K562 (cell line): ENCODE measurements around the gene SESN3. TPM values are rescaled to one million over a fixed set of nuclear protein-coding genes. Genes with fewer than 3 reads are reported as not detected.

ENCODE experiments used
- ADNP ChIP-seq: fragments of 200-800 bp; sonication (Bioruptor generic); IDR thresholded peaks from 2 replicates; pipeline ENCODE4 v1.6.1; 2016; ENCODE audit warnings: missing genetic modification characterization, missing compliant biosample characterization
- BCLAF1 ChIP-seq, 2 experiments: fragments of 450-650 bp in 1 of 2; IDR thresholded peaks; 2 replicates each; pipeline ENCODE4 v1.6.1; 2011 to 2017; ENCODE audit warnings: low read depth in 2 of 2, antibody characterized with exemption in 1 of 2, borderline replicate concordance in 1 of 2, low read length in 1 of 2, mild to moderate bottlenecking in 1 of 2, mixed read lengths in 1 of 2; ENCODE audit not compliant: control insufficient read depth in 1 of 2
- E2F8 ChIP-seq: fragments of 450-650 bp; IDR thresholded peaks from 2 replicates; pipeline ENCODE4 v1.7.1; 2018; ENCODE audit warnings: mild to moderate bottlenecking, low read depth; ENCODE audit not compliant: partially characterized antibody
- MTF1 ChIP-seq: fragments of 250-450 bp; sonication (Bioruptor Pico); IDR thresholded peaks from 2 replicates; pipeline ENCODE4 v1.9.0; 2021; ENCODE audit warnings: moderate library complexity, mild to moderate bottlenecking, inconsistent platforms, borderline replicate concordance
- YY1 ChIP-seq, 3 experiments: IDR thresholded peaks; 2 replicates each; pipeline ENCODE4 v1.6.1; 2011; ENCODE audit warnings: low read length in 2 of 3, mild to moderate bottlenecking in 2 of 3, moderate library complexity in 2 of 3, borderline replicate concordance in 1 of 3, control low read depth in 1 of 3, low read depth in 1 of 3; ENCODE audit not compliant: insufficient read depth in 3 of 3, insufficient replicate concordance in 2 of 3, control insufficient read depth in 1 of 3, insufficient read length in 1 of 3; ENCODE audit errors: extremely low read depth in 1 of 3
- ZKSCAN3 ChIP-seq: fragments of 250-450 bp; sonication (Bioruptor Pico); IDR thresholded peaks from 2 replicates; pipeline ENCODE4 v1.4.0; 2020
- ZNF121 ChIP-seq: sonication (generic); formaldehyde crosslinking; conservative IDR thresholded peaks from 2 replicates; pipeline ENCODE4 v1.8.0; 2022; ENCODE audit warnings: missing genetic modification reagents
- polyA plus RNA-seq, 8 experiments: library from polyadenylated mRNA; depleted of rRNA in 4 of 8; stranded (reverse) in 5 of 8; unstranded in 3 of 8; fragments of >200 nt; fragmentation: Nextera tagmentation in 2 of 8; fragmentation: Illumina TruSeq in 1 of 8; extraction: Ambion mirVana in 2 of 8; extraction: Trizol in 1 of 8; gene quantifications; 2 replicates each; pipeline versions ENCODE4 v1.2.1 to v1.2.3, GENCODE V29; 2011 to 2014; ENCODE audit warnings: inconsistent platforms in 1 of 8, missing spikeins in 1 of 8
- total RNA-seq, 7 experiments: library from RNA; depleted of rRNA in 6 of 7; stranded (reverse); fragments of >200 nt in 6 of 7; fragmentation: Illumina TruSeq in 2 of 7; extraction: Trizol in 2 of 7; gene quantifications; 2 replicates each; pipeline versions ENCODE4 v1.2.1 to v1.2.3, GENCODE V29; 2011 to 2021; ENCODE audit warnings: low replicate concordance in 1 of 7
- TF ChIP-seq, protein P1 (sequence below): fragments of 150-350 bp; conservative IDR thresholded peaks from 2 replicates; pipeline ENCODE4 v1.6.1; 2014; ENCODE audit warnings: low read length
- TF ChIP-seq, protein P2 (sequence below): fragments of 200-800 bp; sonication (Bioruptor generic); IDR thresholded peaks from 2 replicates; pipeline ENCODE4 v1.6.1; 2017; ENCODE audit warnings: missing genetic modification characterization, missing compliant biosample characterization
- TF ChIP-seq, protein P3 (sequence below): fragments of 250-450 bp; sonication (Bioruptor Pico); IDR thresholded peaks from 2 replicates; pipeline ENCODE4 v1.8.0; 2022; ENCODE audit warnings: inconsistent platforms

Gene SESN3
- total and polyA plus RNA-seq, 9 of the 15 experiments (the other 6 are each of a cell fraction or from before 2014, with no cell fraction given): 0.44 to 2.6 (median 1.5) TPM

DNA sequence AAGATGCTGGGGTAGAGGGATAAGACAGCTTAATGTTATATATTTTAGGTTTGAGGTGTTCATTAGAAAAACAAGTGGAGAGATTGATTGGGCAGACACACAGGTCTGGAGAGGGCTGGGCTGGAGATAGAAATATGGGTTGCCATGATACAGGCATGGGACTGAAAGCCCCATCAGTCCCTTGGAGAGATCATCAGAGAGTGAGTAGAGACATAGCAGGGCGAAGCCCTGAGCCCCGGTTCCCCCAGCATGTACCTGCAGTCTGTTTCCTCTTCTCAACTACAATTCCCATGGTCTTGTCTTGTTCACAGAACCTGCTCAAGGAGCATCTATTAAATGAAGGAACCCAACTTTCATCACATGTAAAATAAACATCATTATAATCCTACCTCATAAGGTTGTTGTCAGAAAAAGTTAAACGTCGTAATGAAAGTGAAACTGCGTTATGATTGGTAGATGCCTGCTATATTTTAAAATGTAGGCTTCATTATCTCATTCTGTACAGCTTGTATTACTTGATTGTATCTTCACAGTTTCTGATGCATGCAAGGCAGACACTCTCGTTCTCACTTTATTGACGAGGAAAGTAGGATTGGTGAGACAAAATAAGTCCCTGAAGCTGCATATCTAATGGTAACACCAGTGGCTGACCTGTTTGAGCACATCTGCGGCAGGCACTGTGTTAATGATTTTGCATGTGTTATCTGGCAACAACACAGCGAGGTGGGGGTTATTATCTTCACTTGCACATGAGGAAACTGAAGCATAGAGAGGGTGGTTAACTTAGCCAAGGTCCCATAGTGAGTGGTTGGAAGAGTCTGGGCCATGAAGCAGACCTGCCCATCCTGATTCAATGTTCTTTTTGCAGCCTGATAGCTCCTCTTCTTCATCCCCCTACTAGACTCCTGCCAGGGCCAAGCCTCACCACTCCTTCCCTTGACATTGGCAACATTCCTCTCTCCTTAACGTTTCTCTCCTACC is 77.8 kb downstream of the SESN3 start (continued):
- 0 out of 4 replicates have a peak, but pooled peaks of 1 of the 2 experiments have one; percentile 52 for TF ChIP-seq BCLAF1 (IDR thresholded peaks at IDR 0.05; ENCODE audit: borderline replicate concordance in 1 of 2, control insufficient read depth in 1 of 2, low read depth in 2 of 2, low read length in 1 of 2)
- TF ChIP-seq, protein P1, sequence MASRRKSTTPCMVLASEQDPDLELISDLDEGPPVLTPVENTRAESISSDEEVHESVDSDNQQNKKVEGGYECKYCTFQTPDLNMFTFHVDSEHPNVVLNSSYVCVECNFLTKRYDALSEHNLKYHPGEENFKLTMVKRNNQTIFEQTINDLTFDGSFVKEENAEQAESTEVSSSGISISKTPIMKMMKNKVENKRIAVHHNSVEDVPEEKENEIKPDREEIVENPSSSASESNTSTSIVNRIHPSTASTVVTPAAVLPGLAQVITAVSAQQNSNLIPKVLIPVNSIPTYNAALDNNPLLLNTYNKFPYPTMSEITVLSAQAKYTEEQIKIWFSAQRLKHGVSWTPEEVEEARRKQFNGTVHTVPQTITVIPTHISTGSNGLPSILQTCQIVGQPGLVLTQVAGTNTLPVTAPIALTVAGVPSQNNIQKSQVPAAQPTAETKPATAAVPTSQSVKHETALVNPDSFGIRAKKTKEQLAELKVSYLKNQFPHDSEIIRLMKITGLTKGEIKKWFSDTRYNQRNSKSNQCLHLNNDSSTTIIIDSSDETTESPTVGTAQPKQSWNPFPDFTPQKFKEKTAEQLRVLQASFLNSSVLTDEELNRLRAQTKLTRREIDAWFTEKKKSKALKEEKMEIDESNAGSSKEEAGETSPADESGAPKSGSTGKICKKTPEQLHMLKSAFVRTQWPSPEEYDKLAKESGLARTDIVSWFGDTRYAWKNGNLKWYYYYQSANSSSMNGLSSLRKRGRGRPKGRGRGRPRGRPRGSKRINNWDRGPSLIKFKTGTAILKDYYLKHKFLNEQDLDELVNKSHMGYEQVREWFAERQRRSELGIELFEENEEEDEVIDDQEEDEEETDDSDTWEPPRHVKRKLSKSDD: no peak
- no peak for TF ChIP-seq YY1 (IDR thresholded peaks at IDR 0.05; ENCODE audit: borderline replicate concordance in 1 of 3, control insufficient read depth in 1 of 3, extremely low read depth in 1 of 3, insufficient read depth in 3 of 3, insufficient read length in 1 of 3, insufficient replicate concordance in 2 of 3, low read depth in 1 of 3, low read length in 2 of 3)
- TF ChIP-seq ADNP (tag): peak; percentile 73; the same call in 1 of the 2 replicates
- TF ChIP-seq MTF1 (CRISPR knock-in tag): no peak
- TF ChIP-seq, protein P2, sequence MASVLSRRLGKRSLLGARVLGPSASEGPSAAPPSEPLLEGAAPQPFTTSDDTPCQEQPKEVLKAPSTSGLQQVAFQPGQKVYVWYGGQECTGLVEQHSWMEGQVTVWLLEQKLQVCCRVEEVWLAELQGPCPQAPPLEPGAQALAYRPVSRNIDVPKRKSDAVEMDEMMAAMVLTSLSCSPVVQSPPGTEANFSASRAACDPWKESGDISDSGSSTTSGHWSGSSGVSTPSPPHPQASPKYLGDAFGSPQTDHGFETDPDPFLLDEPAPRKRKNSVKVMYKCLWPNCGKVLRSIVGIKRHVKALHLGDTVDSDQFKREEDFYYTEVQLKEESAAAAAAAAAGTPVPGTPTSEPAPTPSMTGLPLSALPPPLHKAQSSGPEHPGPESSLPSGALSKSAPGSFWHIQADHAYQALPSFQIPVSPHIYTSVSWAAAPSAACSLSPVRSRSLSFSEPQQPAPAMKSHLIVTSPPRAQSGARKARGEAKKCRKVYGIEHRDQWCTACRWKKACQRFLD (CRISPR knock-in tag): peak; percentile 98
- no peak for TF ChIP-seq E2F8
- TF ChIP-seq, protein P3, sequence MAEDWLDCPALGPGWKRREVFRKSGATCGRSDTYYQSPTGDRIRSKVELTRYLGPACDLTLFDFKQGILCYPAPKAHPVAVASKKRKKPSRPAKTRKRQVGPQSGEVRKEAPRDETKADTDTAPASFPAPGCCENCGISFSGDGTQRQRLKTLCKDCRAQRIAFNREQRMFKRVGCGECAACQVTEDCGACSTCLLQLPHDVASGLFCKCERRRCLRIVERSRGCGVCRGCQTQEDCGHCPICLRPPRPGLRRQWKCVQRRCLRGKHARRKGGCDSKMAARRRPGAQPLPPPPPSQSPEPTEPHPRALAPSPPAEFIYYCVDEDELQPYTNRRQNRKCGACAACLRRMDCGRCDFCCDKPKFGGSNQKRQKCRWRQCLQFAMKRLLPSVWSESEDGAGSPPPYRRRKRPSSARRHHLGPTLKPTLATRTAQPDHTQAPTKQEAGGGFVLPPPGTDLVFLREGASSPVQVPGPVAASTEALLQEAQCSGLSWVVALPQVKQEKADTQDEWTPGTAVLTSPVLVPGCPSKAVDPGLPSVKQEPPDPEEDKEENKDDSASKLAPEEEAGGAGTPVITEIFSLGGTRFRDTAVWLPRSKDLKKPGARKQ (CRISPR knock-in tag): no peak
- TF ChIP-seq ZKSCAN3 (CRISPR knock-in tag): no peak
- no peak for TF ChIP-seq ZNF121 (CRISPR knock-in tag)
